ENCODE data around the gene CACNA2D1.

GRCh38 chr7:82017334-82017943 lies 426.1 kb downstream of the CACNA2D1 start:
- TF ChIP-seq, protein P1, sequence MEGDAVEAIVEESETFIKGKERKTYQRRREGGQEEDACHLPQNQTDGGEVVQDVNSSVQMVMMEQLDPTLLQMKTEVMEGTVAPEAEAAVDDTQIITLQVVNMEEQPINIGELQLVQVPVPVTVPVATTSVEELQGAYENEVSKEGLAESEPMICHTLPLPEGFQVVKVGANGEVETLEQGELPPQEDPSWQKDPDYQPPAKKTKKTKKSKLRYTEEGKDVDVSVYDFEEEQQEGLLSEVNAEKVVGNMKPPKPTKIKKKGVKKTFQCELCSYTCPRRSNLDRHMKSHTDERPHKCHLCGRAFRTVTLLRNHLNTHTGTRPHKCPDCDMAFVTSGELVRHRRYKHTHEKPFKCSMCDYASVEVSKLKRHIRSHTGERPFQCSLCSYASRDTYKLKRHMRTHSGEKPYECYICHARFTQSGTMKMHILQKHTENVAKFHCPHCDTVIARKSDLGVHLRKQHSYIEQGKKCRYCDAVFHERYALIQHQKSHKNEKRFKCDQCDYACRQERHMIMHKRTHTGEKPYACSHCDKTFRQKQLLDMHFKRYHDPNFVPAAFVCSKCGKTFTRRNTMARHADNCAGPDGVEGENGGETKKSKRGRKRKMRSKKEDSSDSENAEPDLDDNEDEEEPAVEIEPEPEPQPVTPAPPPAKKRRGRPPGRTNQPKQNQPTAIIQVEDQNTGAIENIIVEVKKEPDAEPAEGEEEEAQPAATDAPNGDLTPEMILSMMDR (IDR thresholded peaks at IDR 0.05): no peak
- TF ChIP-seq POLR2A (IDR thresholded peaks at IDR 0.05): no peak
